SJCRH30 (cell line): ENCODE data around the gene PKP3. TPM values are rescaled to one million over a fixed set of nuclear protein-coding genes. Genes with fewer than 3 reads are reported as not detected.
"Not testable (repeated sequence)": the region's sequence is repeated elsewhere in the genome, so short reads cannot be mapped to it uniquely, and the experiment has no call there.

Experiments
- DNase-seq, 2 experiments: peaks; one replicate each; pipeline ENCODE4 v3.0.0-alpha.2; 2015 to 2020
- H3K27ac ChIP-seq: fragments of 250-450 bp; sonication (Bioruptor Pico); 2 replicates; pipeline ENCODE4 v1.5.1; 2020; ENCODE audit warnings: mild to moderate bottlenecking, moderate library complexity
- H3K27me3 ChIP-seq: fragments of 250-450 bp; sonication (Bioruptor Pico); 2 replicates; pipeline ENCODE4 v1.5.1; 2020; ENCODE audit warnings: mild to moderate bottlenecking, moderate library complexity
- H3K36me3 ChIP-seq: fragments of 250-450 bp; sonication (Bioruptor Pico); 2 replicates; pipeline ENCODE4 v1.5.1; 2020; ENCODE audit warnings: mild to moderate bottlenecking, moderate library complexity
- H3K4me1 ChIP-seq: fragments of 250-450 bp; sonication (Bioruptor Pico); 2 replicates; pipeline ENCODE4 v1.5.1; 2020; ENCODE audit warnings: mild to moderate bottlenecking, moderate library complexity
- H3K4me3 ChIP-seq: fragments of 250-450 bp; sonication (Bioruptor Pico); 2 replicates; pipeline ENCODE4 v1.5.1; 2020; ENCODE audit warnings: mild to moderate bottlenecking, moderate library complexity
- H3K9me3 ChIP-seq: fragments of 250-450 bp; sonication (Bioruptor Pico); replicated peaks from 2 replicates; pipeline ENCODE4 v1.5.1; 2020; ENCODE audit warnings: mild to moderate bottlenecking, moderate library complexity
- total RNA-seq: library from RNA; depleted of rRNA; stranded (reverse); fragments of >200 nt; shearing (Covaris generic); gene quantifications from 2 replicates; pipeline ENCODE4 v1.2.3, GENCODE V29; 2014

Gene PKP3
- total RNA-seq, 1 experiment from 2014 or later = not detected

DNA sequence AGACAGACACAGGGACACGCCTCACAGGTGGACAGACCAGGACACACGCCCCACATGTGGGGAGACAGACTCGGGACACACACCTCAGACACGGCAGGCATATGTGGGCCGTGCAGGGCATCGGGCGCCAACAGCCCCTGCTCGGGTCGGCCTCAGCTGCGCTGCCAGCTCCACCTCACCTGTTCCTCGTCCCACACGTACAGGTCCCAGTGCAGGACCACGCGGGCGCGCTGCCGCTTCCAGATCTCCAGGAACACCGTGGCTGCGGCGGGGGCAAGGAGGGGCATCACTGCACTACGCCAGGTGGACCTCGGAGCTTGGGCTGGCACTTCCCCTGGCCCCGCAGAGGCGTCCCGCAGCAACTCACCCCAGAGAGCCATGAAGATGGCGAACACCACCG lies 35.4 kb downstream of the PKP3 start:
- DNase-seq = no peak
- no peak overlapping the region for H3K27ac ChIP-seq
- H3K4me3 ChIP-seq = no peak overlapping the region
- no peaks in the 10 kb centered on the region for H3K9me3 ChIP-seq
- no peaks in the 10 kb centered on the region for H3K27me3 ChIP-seq
- no peaks in the 10 kb centered on the region for H3K36me3 ChIP-seq
- no peaks in the 10 kb centered on the region for H3K4me1 ChIP-seq

DNA sequence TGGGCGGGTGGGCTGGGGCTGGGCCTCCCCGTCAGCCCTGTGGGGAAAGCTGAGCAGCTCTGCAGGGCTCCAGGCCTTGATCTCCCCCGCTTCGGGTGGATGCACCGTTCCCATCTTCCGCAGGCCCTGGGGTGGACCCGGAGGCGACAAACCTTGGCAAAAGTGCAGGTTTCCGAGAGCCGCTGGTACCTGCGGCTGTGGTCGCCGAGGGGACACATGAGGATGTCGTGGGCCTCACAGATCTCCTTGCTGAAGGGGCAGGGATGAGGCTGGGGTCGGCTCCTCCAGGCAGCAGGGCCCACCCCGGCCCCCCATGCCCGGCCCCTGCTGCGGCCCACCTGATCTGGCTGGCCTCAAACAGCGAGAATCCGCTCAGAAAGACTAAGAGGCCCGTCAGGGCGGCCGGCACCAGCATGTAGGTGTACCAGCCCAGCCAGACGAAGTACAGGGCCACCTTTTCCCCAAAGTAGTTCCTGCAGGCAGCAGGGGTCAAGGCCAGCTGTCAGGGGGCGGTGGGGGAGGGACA lies 36.0 kb downstream of the PKP3 start:
- Histone ChIP-seq H3K4me1 (no peaks in the 10 kb centered on the region), H3K27me3 (no peaks in the 10 kb centered on the region), H3K36me3 (no peaks in the 10 kb centered on the region), H3K27ac (no peak overlapping the region), H3K9me3 (no peaks in the 10 kb centered on the region), H3K4me3 (no peak overlapping the region)
- DNase-seq = no peak

DNA sequence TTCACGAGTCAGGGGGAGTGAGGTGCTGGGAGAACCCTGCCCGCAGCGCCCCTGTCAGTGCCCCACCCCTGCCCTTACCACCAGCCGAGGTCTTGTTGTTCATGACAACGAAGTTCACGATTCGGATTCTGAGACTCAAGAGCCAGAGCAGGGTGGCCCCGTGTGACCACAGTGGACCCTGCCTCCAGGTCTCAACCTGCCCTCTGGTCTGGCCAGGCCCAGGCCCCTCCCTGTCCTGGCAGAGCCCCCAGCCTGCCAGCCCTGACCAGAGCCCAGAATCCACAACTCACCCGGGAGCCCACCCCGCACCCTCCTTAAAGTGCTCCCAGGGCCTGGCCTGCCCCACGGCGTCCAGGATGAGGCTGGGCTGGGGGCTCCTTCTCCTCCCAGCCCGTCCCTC lies 37.9 kb downstream of the PKP3 start:
- no peaks in the 10 kb centered on the region for H3K4me1 ChIP-seq
- no peak for DNase-seq

DNA sequence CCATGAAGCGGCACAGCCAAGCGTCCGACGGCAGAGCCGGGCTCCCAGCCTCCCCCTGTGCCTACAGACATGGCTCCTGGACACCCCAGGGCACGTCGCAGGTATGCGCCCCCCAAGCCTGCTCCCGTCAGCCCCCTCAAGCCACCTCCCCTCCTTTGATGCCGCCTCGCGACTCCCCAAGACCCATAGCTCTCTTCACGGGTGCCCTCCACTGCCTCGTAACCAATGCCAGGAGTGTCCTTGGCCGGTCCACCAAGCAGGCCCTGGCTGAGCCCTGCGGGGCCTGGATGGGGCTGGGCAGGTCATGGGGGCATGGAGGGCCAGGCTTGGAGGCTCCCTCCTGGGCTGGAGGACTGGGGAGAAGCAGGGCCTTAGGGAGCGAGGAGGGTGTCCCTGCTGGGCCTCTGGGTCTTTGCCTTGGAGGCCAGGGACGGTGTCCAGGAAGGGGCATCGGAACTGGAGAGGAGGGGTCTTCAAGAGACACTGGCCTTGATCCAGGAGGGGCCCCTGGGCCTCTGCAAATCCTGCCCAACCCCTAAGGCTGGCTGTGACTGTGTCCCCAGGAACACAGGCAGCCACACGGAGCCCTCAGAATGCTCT lies 38.6 kb downstream of the PKP3 start:
- DNase-seq = no peak
- no peak overlapping the region for H3K27ac ChIP-seq
- no peaks in the 10 kb centered on the region for H3K9me3 ChIP-seq
- H3K4me1 ChIP-seq = no peaks in the 10 kb centered on the region
- no peaks in the 10 kb centered on the region for H3K36me3 ChIP-seq
- no peaks in the 10 kb centered on the region for H3K27me3 ChIP-seq
- no peak overlapping the region for H3K4me3 ChIP-seq

More for the DNA sequence above, 37.9 kb downstream of the PKP3 start:
- no peak overlapping the region for H3K4me3 ChIP-seq
- H3K27me3 ChIP-seq = no peaks in the 10 kb centered on the region
- H3K9me3 ChIP-seq = no peaks in the 10 kb centered on the region
- H3K36me3 ChIP-seq = no peaks in the 10 kb centered on the region
- no peak overlapping the region for H3K27ac ChIP-seq

DNA sequence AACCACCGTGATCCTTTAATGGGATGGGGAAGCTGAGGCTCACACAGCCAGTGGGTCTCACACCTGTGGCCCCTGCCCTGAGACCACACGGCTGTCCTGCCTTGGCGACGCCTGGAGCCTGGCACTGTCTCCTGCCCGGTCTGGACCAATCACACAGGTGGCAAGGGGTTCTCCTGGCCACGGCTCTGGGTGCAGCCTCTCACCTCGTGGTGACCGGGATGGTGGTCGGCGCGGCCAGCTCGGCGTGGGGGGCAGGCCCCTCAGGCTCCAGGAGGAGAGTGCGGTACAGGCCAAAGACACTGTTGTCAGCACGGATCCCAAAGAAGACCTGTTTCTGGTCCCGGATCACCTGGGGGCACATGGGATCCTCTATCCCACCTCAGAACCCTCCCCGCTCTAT lies 39.1 kb downstream of the PKP3 start:
- H3K4me1 ChIP-seq = no peaks in the 10 kb centered on the region
- no peak overlapping the region for H3K4me3 ChIP-seq
- H3K9me3 ChIP-seq = no peaks in the 10 kb centered on the region
- DNase-seq = no peak
- no peaks in the 10 kb centered on the region for H3K27me3 ChIP-seq
- no peak overlapping the region for H3K27ac ChIP-seq
- no peaks in the 10 kb centered on the region for H3K36me3 ChIP-seq

DNA sequence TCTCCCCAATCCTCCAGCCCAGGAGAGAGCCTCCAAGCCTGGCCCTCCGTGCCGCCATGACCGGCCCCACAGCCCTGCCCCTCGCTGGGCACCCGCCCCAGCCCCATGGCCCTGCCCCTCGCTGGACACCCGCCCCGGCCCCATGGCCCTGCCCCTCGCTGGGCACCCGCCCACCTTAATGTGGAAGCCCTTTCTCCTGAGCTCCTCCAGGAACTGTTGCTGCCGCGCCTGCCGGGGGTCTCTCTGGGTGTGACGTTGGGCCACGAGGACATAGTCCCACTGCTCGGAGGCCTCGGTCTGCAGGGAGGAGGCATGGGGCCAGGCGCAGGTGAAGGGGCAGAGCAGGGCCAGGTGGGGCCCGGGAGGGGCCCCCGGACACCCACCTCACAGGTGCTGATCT lies 39.6 kb downstream of the PKP3 start:
- Histone ChIP-seq H3K27ac (no peak overlapping the region), H3K9me3 (no peaks in the 10 kb centered on the region), H3K36me3 (no peaks in the 10 kb centered on the region), H3K27me3 (no peaks in the 10 kb centered on the region), H3K4me1 (no peaks in the 10 kb centered on the region), H3K4me3 (no peak overlapping the region)
- DNase-seq = no peak

DNA sequence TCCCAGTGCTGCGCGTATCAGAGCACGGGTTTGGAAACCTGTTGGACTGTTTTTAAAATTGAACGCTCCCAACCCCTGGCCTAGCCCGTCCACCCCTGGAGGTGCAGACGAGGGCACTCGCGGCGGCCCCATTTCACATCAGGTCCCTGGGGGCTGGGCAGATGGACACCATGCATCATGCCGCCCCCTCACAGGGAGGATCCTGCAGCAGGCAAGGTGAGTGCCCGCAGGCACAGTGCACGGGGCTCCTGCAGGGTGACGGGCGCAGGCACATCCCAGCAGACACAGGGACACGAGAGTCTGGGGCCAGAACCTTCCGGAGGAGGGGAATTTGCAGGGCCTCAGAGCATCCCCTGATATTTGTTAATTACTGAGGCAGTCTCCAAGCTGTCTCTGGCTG lies 40.5 kb downstream of the PKP3 start:
- Histone ChIP-seq H3K4me1 (peaks cover under 1% of the 10 kb centered on the region), H3K4me3 (no peak overlapping the region), H3K27ac (no peak overlapping the region), H3K27me3 (no peaks in the 10 kb centered on the region), H3K9me3 (no peaks in the 10 kb centered on the region), H3K36me3 (no peaks in the 10 kb centered on the region)
- DNase-seq = no peak

DNA sequence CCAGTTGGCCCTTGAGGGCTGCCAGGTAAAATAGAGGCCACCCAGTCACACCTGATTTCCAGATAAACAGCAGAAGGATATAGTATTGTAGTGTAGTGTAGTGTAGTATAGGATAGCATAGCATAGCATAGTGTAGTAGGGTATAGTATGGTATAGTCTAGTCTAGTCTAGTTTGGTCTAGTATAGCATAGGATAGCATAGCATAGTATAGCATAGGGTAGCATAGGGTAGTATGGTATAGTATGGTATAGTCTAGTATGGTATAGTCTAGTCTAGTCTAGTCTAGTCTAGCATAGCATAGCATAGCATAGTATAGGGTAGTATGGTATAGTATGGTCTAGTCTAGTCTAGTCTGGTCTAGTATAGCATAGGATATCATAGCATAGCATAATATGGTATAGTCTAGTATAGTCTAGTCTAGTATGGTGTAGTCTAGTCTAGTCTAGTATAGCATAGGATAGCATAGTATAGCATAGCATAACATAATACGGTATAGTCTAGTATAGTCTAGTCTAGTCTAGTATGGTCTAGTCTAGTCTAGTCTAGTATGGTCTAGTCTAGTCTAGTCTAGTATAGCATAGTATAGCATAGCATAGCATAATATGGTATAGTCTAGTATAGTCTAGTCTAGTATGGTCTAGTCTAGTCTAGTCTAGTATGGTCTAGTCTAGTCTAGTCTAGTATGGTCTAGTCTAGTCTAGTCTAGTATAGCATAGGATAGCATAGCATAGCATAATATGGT lies 41.2 kb downstream of the PKP3 start:
- H3K4me3 ChIP-seq, H3K9me3 ChIP-seq: not testable (repeated sequence)

DNA sequence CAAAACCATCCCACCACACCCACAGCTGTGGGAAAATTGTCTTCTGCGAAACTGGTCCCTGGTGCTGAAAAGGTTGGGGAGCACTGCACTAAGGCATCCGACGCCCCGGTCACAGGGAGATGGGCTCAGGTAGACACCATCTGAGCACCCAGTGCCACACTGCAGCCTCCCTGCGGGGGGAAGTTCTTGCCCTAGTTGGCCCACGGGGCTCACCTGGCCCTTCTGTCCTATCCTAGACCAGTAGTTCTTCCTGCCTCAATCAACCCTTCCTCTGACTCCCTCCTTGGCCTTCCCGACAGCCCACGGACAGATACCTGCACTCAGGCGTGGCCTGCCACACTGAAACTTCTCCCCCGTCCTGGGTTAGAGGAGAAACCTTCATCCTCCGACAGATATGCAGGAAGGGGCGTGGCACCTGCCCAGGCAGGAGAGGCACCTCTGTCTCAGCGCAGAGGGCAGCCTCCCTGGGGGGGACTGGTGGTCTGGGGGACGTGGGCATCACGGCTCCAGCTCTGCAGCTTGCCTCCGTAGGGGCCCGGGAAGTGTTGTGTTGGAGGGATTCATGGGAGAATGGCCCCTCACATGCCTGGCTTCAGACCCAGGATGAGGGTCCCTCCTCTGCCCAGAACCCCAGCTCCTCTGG lies 43.3 kb downstream of the PKP3 start:
- H3K4me1 ChIP-seq = peaks cover 5% of the 10 kb centered on the region
- no peak for DNase-seq
- no peaks in the 10 kb centered on the region for H3K9me3 ChIP-seq
- no peak overlapping the region for H3K27ac ChIP-seq
- H3K36me3 ChIP-seq = no peaks in the 10 kb centered on the region
- H3K27me3 ChIP-seq = peaks cover 11% of the 10 kb centered on the region; the same call in 1 of the 2 replicates
- H3K4me3 ChIP-seq = no peak overlapping the region

More for the DNA sequence above, 41.2 kb downstream of the PKP3 start:
- not testable (repeated sequence) for DNase-seq, H3K27ac ChIP-seq, H3K36me3 ChIP-seq, H3K4me1 ChIP-seq, H3K27me3 ChIP-seq

DNA sequence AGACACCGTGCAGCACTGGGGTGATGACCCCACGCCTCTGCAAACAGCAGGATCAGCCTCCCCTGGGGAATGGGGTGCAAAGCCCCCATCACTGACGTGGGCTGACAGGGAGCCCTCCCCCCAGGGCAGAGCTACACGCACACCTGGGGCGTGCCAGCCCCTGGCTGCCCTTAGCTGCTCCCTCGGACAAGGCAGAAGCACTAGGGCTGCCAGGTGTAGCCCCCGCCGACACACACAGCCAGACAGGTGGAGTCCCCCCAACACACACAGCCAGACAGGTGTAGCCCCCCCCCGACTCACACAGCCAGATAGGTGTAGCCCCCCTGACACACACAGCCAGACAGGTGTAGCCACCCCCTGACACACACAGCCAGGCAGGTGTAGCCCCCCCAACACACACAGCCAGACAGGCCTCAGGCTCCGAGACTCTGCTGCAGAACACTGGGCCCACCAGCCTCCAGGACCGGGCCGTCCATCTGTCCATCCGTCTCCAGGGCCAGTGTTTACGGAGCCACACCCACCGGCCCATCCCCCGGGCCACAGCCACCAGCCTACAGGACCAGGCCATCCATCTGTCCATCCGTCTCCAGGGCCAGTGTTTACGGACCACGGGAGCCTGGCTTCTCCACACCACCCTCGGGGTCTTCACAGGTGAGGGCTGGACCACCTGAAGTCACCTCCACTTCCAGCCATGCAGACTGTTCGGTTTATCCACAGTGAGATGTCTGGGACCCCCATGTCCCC lies 44.3 kb downstream of the PKP3 start:
- H3K9me3 ChIP-seq = no peaks in the 10 kb centered on the region
- H3K36me3 ChIP-seq = no peaks in the 10 kb centered on the region
- no peak for DNase-seq
- H3K4me1 ChIP-seq = peaks cover 11% of the 10 kb centered on the region
- no peak overlapping the region for H3K4me3 ChIP-seq
- no peak overlapping the region for H3K27ac ChIP-seq
- H3K27me3 ChIP-seq = peaks cover 11% of the 10 kb centered on the region; the same call in 1 of the 2 replicates

DNA sequence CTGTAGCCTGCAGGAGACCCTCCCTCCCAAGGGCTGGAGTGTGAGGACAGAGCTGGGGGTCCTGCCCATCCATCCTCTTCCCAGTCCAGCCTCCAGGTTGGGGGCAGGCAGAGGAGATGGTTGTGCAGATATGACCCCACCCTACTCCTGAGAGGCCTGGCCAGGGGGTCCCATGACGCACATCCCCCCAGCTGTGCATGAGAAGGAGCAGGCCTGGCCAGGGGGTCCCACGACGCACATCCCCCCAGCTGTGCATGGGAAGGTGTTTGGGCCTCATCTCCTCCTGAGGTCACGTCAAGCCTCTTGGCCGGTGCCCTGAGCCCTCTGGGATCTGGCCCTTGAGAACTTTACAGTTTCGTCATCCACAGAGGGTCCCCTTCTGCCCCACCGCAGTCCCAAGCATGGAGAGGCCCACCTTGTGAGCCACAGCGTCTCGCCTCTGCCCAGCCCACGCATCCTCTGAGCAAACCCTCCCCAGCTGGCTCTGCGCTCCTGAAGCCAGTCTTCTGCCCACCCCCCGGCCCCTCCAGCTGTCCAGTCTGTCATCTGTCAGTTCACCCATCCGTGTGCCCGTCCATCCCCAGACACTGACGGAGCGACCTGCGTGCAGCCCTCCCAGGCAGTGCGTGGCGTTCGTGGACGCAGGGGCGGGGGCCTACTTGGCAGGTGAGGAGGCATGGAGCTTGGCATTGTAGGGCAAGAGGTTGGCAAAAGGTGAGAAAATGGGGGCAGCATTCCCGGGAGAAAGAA lies 45.5 kb downstream of the PKP3 start:
- Histone ChIP-seq H3K4me1 (peaks cover 18% of the 10 kb centered on the region), H3K9me3 (no peaks in the 10 kb centered on the region), H3K27me3 (peaks cover 11% of the 10 kb centered on the region; the same call in 1 of the 2 replicates), H3K36me3 (no peaks in the 10 kb centered on the region), H3K27ac (no peak overlapping the region), H3K4me3 (no peak overlapping the region)
- DNase-seq = peak; percentile 39 to 62

DNA sequence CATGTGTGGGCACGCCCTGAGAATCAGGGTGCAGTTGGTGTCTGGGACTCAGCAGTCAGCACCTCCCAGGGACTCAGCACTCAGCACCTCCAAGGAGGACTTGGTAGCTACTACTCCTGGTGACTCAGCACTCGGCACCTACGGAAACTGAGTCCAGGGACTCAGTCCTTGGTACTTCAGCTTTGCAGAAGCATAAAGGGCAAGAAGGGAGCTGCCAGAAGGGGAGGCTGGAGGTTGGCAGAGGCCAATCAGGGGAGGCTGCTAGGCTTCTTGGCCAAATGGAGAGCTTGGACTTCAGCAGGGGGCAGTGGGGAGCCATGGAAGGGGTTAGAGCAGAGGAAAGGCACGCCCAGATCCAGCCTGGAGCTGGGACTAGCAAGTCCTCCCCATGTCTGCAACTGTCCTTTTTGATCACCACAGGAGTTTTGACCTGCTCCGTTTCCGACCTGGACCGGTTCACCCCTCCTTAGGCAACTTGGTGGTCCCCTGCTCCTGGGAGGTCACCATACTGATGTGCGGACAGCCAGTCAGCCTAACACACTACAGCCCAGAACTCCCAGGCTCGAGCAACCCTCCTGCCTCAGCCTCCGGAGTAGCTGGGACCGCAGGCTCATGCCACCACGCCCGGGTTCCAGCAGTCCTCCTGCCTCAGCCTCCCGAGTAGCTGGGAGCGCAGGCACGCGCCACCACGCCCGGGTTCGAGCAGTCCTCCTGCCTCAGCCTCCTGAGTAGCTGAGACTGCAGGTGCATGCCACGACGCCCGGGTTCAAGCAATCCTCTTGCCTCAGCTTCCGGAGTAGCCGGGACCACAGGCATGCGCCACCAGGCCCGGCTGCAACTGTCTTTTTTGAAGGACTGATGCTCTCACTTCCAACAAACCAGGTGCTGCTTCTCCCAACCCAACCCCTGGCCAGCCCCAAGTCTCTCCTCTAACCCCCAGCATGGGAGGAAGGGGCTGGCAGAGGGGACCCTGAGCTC lies 46.3 kb downstream of the PKP3 start:
- Histone ChIP-seq H3K27me3 (peaks cover 11% of the 10 kb centered on the region; the same call in 1 of the 2 replicates), H3K36me3 (no peaks in the 10 kb centered on the region), H3K4me3 (no peak overlapping the region), H3K27ac (no peak overlapping the region), H3K4me1 (peaks cover 20% of the 10 kb centered on the region), H3K9me3 (no peaks in the 10 kb centered on the region)
- DNase-seq = peak in 1 of 2 experiments; percentile 29

DNA sequence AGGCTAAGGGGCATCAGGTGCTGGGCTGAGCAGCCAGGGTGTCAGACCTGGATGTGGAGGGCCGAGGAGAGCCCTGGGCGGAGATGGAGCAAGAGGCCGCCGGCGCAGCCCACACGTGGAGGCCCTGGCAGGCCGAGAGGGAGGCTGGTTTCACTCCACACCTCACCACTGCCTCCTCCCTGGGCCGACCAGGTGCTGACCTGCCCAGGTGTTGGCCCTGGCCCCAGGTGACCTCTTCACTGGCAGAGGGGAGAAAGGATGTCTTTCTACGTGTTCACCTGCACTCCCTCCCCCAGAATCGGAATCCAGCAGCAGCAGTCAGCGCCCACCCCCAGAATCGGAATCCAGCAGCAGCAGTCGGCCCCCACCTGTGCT lies 47.0 kb downstream of the PKP3 start:
- H3K4me3 ChIP-seq = no peak overlapping the region
- no peak for DNase-seq
- no peaks in the 10 kb centered on the region for H3K36me3 ChIP-seq
- no peaks in the 10 kb centered on the region for H3K9me3 ChIP-seq
- no peak overlapping the region for H3K27ac ChIP-seq
- peaks cover 11% of the 10 kb centered on the region; the same call in 1 of the 2 replicates for H3K27me3 ChIP-seq
- H3K4me1 ChIP-seq = peaks cover 20% of the 10 kb centered on the region
